Body of pancreas (tissue), 4 donors: ENCODE data around the gene DHDH.

Experiments used
- POLR2A ChIP-seq, 3 donors: fragments of 450-650 bp; IDR thresholded peaks; one replicate each; pipeline ENCODE4 v1.6.1; 2016; ENCODE audit warnings: antibody characterized with exemption in 3 of 3, mild to moderate bottlenecking in 2 of 3
- TF ChIP-seq, protein P1 (sequence below), 7 experiments: fragments of 450-650 bp in 4 of 7; fragments of 200-600 bp in 3 of 7; sonication (generic) in 3 of 7; IDR thresholded peaks; one replicate each; pipeline ENCODE4 v1.5.1; 2016 to 2019; ENCODE audit warnings: antibody characterized with exemption in 7 of 7

DNA sequence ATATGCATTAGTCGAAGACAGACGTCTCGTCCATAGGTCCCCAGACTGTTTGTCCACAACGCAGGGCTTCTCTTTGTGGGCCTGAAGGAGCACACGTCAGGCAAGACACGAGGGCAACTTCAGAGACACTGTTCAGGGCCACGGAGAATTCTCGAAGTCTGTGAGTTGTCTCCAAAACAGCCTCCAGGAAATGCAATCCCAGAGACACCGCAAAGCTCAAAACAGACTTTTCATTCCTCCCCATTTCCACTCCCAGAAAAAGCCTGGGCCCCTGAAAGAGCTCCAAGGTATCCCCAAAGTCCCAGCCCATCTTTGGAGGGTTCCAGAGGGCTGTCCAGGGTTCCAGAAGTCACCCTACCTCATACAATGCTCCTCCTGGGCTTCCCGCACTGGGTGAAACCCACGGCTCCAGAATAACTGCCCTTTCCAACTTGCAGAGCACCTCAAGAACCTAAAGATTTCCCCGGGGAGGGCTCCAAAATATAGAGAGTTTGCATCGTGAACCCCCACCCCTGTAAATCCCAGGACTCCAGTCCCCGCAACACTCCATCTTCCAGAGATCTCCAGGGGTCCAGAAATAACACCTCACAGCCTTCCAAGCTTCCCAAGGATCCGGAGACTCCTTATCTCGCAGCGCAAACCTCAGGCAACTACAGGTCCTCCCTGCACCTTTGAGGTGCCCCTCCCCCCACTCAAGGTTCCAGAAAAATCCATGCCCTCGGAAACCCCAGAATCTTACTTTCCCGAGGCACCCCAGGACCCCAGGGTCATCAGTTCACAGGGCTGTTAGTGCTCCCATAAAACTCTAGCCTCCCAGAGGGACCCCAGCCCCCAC, 30.9 kb downstream of the DHDH start:
- TF ChIP-seq, protein P1, sequence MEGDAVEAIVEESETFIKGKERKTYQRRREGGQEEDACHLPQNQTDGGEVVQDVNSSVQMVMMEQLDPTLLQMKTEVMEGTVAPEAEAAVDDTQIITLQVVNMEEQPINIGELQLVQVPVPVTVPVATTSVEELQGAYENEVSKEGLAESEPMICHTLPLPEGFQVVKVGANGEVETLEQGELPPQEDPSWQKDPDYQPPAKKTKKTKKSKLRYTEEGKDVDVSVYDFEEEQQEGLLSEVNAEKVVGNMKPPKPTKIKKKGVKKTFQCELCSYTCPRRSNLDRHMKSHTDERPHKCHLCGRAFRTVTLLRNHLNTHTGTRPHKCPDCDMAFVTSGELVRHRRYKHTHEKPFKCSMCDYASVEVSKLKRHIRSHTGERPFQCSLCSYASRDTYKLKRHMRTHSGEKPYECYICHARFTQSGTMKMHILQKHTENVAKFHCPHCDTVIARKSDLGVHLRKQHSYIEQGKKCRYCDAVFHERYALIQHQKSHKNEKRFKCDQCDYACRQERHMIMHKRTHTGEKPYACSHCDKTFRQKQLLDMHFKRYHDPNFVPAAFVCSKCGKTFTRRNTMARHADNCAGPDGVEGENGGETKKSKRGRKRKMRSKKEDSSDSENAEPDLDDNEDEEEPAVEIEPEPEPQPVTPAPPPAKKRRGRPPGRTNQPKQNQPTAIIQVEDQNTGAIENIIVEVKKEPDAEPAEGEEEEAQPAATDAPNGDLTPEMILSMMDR (IDR thresholded peaks at IDR 0.05) = no peak
- no peak for TF ChIP-seq POLR2A (IDR thresholded peaks at IDR 0.05)
